AG08396 (cell line): ENCODE results near the gene TAS2R16.

Experiments
- DNase-seq: peaks from one replicate; pipeline ENCODE4 v3.0.0; 2012; ENCODE audit warnings: low spot score, mixed read lengths

TAS2R16 gene, protein sequence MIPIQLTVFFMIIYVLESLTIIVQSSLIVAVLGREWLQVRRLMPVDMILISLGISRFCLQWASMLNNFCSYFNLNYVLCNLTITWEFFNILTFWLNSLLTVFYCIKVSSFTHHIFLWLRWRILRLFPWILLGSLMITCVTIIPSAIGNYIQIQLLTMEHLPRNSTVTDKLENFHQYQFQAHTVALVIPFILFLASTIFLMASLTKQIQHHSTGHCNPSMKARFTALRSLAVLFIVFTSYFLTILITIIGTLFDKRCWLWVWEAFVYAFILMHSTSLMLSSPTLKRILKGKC

DNA sequence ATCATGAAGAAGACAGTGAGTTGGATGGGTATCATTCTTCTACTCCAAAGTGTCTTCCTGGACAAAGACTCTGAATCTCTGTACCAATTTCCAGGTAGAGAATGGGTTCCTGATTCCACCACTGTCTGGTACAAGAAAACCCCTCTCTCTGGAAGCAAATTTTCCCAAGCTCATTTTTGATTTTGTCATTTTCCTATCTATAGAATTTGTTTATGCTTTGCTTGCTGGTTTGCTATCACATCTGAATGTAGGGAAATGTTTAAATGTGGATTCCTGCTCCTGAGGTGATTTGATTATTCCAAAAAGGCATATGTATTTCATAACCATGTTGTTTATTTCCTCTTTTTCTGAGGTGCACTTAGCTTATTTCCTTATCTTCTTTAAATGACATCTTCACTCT, at the start of gene TAS2R16:
Gene TAS2R16, minus strand, starts transcription at position 101 of the 400 bp plus-strand sequence. Its CDS starts 66 bp downstream, at position 35.
- no peak for DNase-seq

DNA sequence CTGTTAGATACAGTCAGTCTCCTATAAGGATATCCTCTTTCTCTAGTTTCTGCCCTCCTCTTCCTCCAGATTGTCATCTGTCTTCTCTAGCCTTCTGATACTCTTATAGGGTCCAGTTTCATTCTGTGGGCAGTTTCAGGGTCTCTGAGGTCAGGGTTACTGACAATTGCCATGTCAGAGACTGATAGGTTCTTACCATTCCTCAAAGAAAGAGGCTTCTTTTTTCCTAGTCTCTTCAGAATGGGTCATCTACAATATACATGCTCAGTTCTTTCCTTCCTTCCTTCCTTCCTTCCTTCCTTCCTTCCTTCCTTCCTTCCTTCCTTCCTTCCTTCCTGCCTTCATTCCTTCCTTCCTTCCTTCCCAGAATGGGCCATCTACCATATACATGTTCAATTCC, 48.1 kb upstream of the TAS2R16 start:
- no peak for DNase-seq

DNA sequence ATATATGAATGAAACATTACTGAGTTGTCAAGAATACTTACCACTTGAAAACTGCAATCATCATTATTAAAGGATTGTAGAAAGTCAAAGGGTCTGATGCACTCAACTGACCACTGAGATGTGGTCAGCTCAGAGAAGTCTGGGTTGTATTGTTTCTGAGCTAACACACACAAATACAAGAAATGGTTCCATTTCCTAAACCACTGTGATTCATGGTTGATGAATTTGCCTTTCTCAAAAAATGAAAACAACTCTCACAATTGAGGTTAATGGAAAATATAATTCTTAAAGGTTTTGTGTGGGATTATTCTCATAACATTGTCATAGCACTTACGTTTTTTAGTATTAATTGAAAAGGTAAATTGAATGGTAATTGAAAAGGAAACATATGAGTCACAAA, 45.6 kb upstream of the TAS2R16 start:
- no peak for DNase-seq

DNA sequence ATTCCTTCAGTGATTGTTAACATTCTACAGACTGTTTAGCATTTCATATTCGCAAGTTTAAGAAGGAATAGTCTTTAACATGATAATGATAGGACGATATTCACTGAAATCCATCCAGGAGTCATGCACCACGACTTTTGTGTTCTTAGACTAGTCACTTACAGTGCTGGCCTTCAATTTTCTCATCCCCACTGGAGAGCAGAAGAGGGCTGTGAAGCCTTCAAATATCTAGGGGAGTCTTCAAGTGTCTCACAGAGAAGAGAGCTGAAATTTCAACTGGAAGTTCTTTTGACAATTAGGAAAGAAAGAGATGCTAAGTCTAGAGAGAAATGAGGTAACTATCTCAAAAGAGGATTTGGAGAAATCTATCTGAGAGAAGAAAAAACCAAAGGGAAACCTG, 43.8 kb upstream of the TAS2R16 start:
- DNase-seq, result no peak

DNA sequence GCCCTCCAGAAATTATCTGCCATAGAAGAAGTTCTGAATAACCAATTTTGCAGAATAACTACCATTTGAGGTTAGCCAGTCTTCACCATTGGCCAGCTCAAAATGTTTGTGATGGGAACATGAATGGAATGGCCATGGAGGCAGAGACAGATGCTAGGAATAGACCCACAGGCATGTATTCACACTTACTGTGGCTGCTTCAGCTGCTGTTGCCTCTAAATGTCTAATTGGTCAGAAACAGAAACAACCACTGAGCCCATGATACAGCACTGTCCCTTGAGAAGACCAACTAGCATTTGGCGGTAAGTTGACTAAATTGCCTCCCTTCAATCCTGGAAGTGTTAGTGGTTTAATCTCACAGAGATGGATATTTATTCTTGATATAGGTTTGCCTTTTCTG, 38.6 kb upstream of the TAS2R16 start:
- no peak for DNase-seq

DNA sequence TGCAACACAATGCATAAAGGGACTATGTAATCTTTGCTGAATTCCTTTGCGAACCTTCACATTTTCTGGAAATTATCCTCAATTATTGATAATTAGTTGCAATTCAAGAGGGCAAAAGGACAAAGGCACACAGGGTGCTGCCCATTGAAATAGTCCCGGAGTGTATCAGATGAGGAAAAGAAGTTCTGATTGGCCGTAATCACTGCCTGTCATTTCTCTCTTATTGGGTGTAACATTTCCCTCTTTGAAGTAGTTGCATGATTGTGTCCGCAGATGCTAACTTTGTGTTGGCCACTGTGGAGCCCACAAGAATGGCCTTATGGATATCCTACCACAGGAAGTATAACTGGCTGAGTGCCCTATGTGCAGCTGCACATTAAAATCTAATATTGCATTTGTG, 35.1 kb upstream of the TAS2R16 start:
- DNase-seq, result no peak

DNA sequence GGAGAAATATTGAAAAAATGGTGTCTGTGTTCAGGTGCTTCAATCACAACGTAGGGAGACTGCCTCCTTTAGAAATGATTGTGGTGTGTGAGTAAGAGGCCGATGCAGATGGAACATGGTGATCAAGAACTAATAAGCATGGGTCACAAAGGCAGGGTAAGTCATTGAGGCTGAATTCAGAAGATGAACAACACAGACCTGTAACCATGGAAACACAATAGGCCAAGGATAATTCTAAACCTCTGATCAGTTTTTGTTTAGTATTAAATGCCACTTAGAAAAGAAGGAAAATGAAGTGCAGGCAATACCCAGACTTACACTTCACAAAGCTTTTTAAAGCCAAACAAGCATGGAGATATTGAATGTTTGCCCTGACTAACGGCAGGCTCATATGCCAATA, 32.8 kb upstream of the TAS2R16 start:
- DNase-seq, result no peak

DNA sequence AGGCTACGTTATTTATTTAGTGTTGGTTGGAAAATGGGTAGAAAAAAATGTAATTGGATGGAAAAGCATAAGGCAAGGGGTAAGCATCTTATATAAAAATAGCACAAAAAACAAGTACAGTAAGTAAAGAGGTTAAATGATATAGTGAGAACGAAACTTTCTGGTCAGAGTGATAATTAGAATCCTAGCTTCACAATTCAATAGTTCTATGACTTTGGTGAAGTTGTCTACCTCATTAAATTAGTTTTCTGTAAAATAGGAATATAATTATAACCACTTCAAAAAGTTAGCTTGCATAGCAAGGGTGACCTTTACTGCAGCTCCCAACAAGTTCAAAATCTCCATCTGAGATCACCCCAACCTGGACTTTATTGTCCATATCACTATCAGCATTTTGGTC, 30.8 kb upstream of the TAS2R16 start:
- no peak for DNase-seq

DNA sequence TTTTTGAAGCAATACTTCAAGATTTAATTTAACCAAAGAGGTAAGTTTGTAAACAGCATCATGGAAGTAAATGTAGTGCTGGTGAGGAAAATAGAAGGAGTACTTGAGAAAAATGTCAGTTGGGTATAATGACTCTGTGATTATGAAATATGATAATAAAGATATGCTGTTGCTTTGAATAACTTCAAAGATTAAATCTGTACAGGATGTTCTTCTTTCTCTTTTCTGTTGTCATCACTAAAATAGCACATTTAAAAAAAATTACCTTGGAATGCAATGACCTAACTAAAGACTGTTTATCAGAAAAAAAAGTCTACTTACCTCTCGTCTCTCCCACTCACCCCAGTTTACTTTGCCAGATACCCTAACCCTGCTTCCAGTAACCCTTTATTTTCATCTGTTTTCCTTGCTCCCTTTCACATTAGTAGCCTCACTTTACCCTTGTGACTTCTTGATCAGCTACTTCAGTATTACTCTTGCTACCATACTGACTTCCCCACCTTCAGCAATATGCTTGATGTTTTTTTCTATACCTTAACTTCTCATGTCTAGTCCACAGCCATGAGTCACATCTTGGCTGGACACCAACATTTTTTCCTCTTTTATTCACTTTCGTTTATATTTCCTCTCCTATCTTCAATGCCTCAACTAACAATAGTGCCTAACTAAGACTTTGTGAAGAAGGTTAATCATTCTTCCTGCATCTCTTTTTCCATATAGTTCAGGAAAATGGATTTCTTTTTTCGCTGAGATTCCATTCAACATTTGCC, 29.7 kb upstream of the TAS2R16 start:
- DNase-seq, result no peak

DNA sequence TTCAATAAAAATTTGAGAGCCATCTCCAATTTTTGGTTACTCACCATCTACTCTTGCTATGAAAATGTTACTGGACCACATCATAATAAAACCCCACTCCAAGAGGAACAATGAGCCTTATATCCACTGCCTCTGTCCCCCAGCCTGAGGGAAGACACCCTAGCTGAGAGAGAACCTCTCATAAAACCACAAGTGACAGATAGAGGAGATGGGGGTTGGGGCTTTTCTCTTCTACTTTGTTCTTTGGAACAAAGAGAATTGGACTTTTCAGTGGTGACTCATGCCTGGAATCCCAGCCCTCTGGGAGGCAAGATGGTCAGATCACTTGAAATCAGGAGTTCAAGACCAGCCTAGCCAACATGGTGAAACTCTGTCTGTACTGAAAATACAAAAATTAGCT, 27.6 kb upstream of the TAS2R16 start:
- no peak for DNase-seq

DNA sequence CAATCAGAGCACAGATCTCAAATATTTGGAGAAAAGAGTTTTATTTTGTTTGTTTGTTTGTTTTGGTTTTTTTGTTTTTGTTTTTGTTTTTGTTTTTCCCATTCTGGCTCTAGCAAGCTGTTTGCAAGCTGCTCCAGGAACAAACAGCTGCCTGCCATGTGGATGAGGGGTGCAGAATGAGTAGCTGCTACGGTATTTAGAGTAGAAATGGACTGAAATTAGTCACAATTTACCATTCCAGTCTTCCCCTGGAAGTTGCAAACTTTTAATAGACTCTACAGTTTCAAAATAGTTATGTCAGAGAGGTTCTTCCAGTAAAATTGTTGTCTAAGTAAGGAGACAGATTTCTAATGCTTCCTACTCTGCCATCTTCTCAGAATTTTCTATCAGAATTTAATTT, 27.1 kb upstream of the TAS2R16 start:
- no peak for DNase-seq

DNA sequence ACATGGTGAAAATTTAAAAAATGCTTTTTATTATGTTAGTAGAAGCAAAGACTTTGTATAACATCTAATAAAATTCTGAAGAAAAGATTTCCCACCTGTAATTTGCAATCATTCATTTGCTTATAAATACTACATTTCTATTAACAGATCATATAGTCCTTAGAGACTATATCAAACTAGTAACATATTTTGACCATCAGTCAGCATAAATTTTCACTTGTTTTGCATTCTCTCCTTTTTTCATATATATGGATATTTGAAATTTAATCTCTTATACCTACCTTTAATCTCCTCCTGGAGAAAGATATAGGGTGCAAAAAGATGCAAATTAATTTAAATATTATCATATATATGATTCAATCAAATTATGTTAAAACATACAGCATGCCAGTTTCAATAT, 16.9 kb upstream of the TAS2R16 start:
- no peak for DNase-seq

DNA sequence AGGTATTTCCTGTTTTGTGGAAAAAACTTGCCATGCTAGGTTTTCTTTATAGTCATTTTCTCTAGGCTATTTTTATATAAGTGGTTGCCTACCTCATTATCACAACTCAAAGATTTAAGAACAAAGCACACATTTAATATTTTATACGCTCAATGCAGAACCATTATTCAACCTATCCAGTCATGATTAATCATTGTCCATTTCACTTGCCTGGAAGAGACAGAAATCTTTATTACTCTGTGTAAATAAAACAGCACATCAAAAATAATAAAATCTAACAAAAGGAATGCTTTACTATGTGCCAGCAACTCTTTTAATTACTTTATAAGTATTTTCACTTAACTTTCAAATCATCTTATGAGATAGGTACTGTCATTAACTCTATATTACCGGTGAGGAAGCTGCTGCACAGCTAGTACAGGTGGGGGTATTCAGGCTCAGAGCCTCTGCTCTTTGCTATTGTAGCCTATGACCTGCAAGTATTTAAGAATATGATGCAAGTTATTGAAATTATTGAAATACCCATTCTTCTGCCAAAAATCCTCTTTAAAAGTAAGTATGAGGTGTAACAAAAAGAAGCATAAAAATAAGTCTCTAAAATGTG, 16.4 kb upstream of the TAS2R16 start:
- DNase-seq, result no peak

DNA sequence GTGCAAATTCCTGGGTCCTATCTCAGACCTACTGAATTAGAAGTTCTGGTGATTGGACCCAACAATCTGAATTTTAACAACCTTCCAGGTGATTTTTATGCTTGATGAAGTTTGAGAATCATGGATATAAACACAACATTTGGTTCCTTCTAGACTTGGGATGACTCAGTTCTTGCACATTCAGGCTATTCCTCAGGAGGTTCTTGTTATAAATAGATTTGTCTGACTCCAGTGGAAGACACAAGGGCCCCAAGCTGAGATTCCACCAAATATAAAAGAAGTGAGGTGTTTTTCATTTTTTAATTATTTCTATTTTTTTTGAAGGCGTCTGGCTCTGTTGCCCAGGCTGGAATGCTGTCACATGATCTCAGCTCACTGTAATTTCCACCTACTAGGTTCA, 9.4 kb upstream of the TAS2R16 start:
- no peak for DNase-seq

DNA sequence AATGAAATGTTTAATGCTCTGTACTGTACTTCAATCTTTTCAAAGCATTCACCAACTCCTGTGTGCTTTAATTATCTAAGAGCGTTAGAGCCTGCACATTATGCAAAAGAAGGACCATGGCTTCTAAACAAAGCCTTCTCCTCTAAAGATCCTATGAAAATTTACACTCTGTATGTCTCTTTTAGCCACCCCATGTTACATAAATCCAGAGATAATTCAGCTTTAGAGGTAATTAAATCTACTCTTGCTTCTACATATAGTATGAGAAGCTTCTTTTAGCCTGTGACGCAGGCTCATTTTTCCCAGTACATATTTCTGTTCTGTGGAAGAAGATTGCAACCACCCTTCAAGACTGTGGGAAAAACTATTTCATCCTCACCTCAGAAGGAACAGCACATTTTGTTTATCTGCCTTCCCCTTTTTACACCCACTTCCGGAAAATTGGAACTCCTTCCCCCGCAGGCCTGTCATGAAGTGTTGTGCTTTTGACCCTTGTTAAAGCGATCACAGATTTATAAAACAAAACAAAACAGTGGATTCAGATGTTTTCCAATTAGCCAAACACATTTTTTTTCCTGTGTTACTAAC, 8.1 kb upstream of the TAS2R16 start:
- no peak for DNase-seq

DNA sequence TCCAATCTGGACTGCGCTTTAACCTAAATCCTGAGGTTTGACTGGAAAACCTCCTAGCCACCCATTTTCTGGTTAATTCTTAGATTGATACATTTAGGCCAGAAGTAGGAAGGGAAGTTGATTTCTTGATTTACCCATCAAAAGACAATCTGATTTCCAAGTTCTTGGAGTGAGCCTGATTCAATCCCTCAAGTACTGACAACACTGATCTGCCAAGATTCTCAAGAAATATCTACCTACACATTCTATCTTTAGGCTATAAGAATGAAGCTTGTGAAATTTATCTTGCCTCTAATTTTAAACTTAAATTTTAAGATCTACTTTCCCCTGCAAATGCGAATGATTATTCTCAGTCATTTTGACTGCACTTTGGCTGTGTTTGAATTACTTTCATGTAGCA, 5.9 kb downstream of the TAS2R16 start:
- DNase-seq, result no peak

DNA sequence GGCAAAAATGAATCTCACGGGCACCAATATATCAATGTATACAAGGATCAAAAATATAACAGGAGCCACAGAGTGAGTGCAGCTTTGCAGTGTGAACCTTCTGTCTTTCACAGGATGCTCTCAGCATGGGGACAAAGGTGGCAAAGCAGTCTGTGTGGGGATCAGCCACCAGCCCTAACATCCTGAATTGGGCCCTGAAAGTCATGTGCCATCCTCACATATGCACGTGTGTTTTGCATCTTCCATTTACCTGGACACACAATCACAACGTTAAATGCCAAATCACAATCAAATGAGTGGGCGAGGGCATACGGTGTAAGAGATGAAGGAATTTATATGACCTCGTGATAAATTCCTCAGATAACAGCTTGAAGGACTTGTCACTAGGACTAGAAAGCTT, 6.5 kb downstream of the TAS2R16 start:
- no peak for DNase-seq

DNA sequence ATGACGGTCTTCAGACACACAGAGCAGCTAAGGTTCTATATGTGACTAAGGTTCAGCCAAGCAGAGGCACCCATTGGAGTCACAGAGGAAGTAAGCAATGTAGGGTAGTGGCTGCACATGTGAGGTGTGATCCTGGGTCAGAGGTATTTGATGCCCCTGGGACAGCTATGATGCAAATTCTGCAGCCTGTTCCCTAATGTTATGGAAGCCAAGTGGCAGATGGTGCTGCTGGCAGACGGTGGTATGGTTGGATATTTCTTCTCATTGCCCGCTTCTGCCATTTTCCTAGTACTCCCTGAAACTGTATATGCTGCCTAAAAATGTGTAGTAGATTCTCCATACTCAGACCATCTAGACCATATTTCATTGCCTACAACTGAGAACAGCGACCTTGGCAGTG, 7.2 kb downstream of the TAS2R16 start:
- DNase-seq, result no peak

DNA sequence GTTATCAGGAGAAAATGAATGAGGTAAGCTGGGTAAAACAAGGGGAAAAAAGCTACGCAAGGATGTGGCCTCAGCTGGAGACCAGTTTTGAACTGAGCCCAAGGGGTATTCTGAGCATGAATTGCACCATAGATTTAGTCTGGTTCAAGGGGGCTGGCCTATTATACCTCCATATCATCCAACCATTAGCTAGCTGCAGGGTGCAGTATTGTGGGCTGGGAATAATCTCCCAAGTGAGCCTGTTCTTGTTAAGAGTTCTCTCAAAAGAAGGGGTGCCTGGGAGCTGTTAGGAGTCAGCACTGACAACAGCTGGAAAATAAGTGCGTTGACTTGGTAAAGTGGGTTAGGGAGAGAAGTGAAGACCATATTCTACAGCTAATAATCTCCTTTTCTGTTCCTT, 8.0 kb downstream of the TAS2R16 start:
- DNase-seq, result no peak

DNA sequence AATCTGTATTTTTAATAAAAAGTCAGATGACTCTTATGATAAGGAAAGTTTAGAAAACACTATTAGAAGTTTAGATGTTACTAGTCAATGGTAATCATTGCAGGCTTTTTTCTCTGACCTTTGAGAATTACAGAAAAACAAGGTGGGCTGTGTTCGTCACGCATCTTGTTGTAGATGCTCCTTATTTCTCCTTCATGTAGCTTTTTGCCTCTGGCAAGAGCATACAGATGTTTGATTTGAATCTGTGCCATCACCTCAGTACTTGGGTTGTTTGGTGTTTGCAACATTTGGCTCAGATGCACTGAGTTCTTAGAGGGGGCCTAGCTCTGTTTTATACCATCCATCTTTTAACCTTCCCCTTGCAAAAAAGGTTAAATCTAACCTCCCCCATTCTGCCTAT, 11.5 kb downstream of the TAS2R16 start:
- no peak for DNase-seq

DNA sequence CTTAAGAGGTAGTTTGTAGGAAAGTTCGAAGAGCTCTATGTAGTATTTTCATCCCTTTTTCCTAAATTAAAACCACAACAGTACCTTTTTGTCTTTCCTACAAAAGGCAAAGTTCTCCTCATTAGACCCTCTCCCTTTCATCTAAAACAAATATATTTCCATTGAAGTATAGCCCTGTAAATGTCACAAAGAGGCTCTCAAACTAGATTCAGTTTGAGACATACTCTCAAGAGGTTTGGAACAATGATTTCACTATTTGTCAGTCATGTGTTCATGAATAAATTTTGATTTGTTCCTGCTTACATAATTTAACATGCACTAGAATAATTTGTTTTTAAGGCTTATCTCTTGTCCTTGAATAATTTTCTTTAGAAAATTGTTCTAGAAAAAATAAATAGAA, 12.2 kb downstream of the TAS2R16 start:
- DNase-seq, result no peak

DNA sequence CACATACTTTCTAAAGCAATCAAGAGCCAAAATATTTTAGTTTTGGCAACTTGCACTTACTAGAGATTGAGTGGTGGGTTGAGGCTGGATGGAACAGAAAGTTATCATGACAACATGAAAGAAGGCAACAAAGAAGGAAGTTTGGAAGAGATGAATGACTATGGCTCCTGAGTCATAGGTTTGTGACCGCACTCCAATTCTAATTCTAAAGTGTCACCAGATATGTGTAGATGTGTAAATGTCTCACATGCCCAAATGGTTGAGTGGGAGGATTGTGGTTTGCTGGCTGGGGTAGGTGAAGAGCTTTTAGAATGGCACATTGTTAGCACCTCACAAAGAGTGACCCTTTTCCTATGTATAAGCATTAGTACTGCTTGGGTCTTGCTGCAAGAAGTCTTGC, 20.2 kb downstream of the TAS2R16 start:
- DNase-seq, result no peak

DNA sequence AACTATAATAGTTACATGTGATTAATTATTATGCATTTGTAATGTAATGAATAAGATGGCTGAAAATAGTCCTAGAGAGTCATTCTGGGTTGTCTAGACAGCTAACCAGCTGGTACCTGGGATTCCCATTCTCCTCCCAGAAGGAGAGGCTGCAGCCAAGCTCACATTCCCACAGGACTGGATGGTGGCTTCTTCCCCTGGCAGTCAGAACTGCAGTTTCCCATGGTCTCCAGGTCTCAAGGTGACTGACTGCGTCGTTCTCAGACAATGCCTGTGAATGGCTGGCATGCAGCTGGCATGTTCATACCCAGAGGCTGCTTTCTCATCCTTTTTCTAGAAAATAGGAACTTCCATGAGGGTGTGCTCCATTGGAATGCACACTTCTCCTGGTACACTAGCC, 21.3 kb downstream of the TAS2R16 start:
- no peak for DNase-seq
